A673 (cell line): ENCODE measurements around the gene RPL29. TPM values are rescaled to one million over a fixed set of nuclear protein-coding genes. Genes with fewer than 3 reads are reported as not detected.

Experiments used
- BruUV-seq: library from RNA; stranded (reverse); fragments of 400-500 nt; replicated peaks from 2 replicates; lab custom pipeline; 2021; lab: Mats Ljungman, UMichigan
- CTCF ChIA-PET: fragments of 300-600 bp; sonication (Branson Sonifier 250); formaldehyde crosslinking; loops from one replicate; lab custom pipeline; 2022; ENCODE audit warnings: antibody characterized with exemption; lab: Charles Lee
- POLR2A ChIA-PET: fragments of 300-600 bp; sonication (Branson Sonifier 250); formaldehyde crosslinking; loops from one replicate; lab custom pipeline; 2022; ENCODE audit warnings: antibody characterized with exemption; ENCODE audit not compliant: low non-redundant PET; lab: Charles Lee
- DNase-seq: peaks from one replicate; pipeline ENCODE4 v3.0.0-alpha.2; 2015; ENCODE audit warnings: low spot score
- H3K27ac ChIP-seq: fragments of 200-600 bp; sonication (generic); 2 replicates; pipeline ENCODE4 v1.5.1; 2016; ENCODE audit warnings: mixed run types, low read depth, mild to moderate bottlenecking, mixed read lengths, antibody characterized with exemption, low read length; ENCODE audit not compliant: poor library complexity, severe bottlenecking
- H3K27me3 ChIP-seq: fragments of 200-600 bp; sonication (generic); replicated peaks from 2 replicates; pipeline ENCODE4 v1.6.1; 2017; ENCODE audit warnings: mixed run types, low read depth, mild to moderate bottlenecking, mixed read lengths, antibody characterized with exemption, low read length; ENCODE audit not compliant: insufficient read depth, poor library complexity
- H3K36me3 ChIP-seq: fragments of 200-600 bp; sonication (generic); 2 replicates; pipeline ENCODE4 v1.6.1; 2016; ENCODE audit warnings: mixed run types, mild to moderate bottlenecking, mixed read lengths, antibody characterized with exemption, low read length; ENCODE audit not compliant: insufficient read depth, poor library complexity, severe bottlenecking
- H3K4me1 ChIP-seq: fragments of 200-600 bp; sonication (generic); 2 replicates; pipeline ENCODE4 v1.6.1; 2017; ENCODE audit warnings: mixed run types, mild to moderate bottlenecking, mixed read lengths, antibody characterized with exemption, low read length; ENCODE audit not compliant: insufficient read depth, poor library complexity, severe bottlenecking
- H3K4me3 ChIP-seq: fragments of 200-600 bp; sonication (generic); 2 replicates; pipeline ENCODE4 v1.5.1; 2016; ENCODE audit warnings: low read depth, mixed run types, mild to moderate bottlenecking, mixed read lengths, low read length; ENCODE audit not compliant: poor library complexity, severe bottlenecking
- H3K9me3 ChIP-seq: fragments of 200-600 bp; sonication (generic); 2 replicates; pipeline ENCODE4 v1.6.1; 2016; ENCODE audit warnings: mixed run types, low read depth, mild to moderate bottlenecking, mixed read lengths, antibody characterized with exemption, low read length; ENCODE audit not compliant: poor library complexity, severe bottlenecking
- CTCF ChIP-seq: fragments of 300-800, 200-600 bp; sonication (generic); conservative IDR thresholded peaks from 2 replicates; pipeline ENCODE4 v1.5.1; 2017; ENCODE audit warnings: low read depth, mild to moderate bottlenecking, antibody characterized with exemption, low read length, moderate library complexity, mixed read lengths
- EZH2 ChIP-seq: fragments of 200-600 bp; sonication (generic); IDR thresholded peaks from 2 replicates; pipeline ENCODE4 v1.6.1; 2017; ENCODE audit warnings: borderline replicate concordance, low read depth, mild to moderate bottlenecking, mixed read lengths, antibody characterized with exemption, low read length; ENCODE audit not compliant: poor library complexity, severe bottlenecking
- intact Hi-C: fragments of 100-400 bp; cut with micrococcal nuclease; formaldehyde crosslinking; loops from one replicate; pipeline ENCODE4 v1.10.0; 2022; ENCODE audit not compliant: unreplicated experiment
- total RNA-seq: library from RNA; stranded (reverse); gene quantifications from 2 replicates; pipeline ENCODE4 v1.2.3, GENCODE V29; 2021

Gene RPL29
- total RNA-seq, 1 experiment from 2014 or later, result 624 TPM

GRCh38 chr3:51945926-51946705 lies 49.6 kb downstream of the RPL29 start:
- Histone ChIP-seq H3K9me3 (no peaks in the 10 kb centered on the region), H3K4me1 (peaks cover 6% of the 10 kb centered on the region), H3K27me3 (no peaks in the 10 kb centered on the region), H3K4me3 (no peak overlapping the region), H3K36me3 (no peaks in the 10 kb centered on the region), H3K27ac (no peak overlapping the region)
- intact Hi-C loops, result no loop called here
- no peak for DNase-seq
- no peak for TF ChIP-seq CTCF
- TF ChIP-seq EZH2, result no peak
- ChIA-PET POLR2A (no interaction called here), CTCF (no interaction called here)
- no TSS peak for BruUV-seq

- H3K4me3 ChIP-seq, result no peak overlapping the region
- no peak for DNase-seq
- no peak overlapping the region for H3K27ac ChIP-seq
- peaks cover 6% of the 10 kb centered on the region for H3K4me1 ChIP-seq
- no TSS peak for BruUV-seq
- intact Hi-C loops, result no loop called here
- no peaks in the 10 kb centered on the region for H3K27me3 ChIP-seq
- no peak for TF ChIP-seq CTCF
- TF ChIP-seq EZH2, result no peak
- ChIA-PET CTCF (no interaction called here), POLR2A (no interaction called here)
- no peaks in the 10 kb centered on the region for H3K36me3 ChIP-seq
- H3K9me3 ChIP-seq, result no peaks in the 10 kb centered on the region
Observed at GRCh38 chr3:51945031-51945840, 50.5 kb downstream of the RPL29 start.

DNA sequence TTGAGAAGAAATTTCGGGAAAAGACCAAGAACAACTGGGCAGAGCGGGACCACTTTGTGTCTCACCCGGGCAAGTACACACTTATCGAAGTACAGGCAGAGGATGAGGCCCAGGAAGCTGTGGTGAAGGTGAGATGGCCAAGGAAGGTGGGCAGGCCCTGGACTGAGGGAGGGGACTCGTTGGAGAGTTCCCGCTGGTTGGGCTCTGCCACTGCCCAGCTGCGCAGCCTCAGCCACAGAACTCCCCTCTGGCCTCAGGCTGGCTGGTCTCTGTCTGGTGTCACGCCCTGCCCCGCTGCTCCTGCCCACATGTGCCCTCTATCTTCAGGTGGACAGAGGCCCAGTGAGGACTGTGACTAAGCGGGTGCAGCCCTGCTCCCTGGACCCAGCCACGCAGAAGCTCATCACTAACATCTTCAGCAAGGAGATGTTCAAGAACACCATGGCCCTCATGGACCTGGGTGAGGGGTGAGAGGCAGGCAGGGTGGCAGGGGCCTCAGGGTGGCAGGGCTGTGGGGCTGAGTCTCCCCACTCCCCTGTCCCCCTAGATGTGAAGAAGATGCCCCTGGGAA lies 51.2 kb downstream of the RPL29 start:
- Histone ChIP-seq H3K36me3 (no peaks in the 10 kb centered on the region), H3K4me3 (no peak overlapping the region), H3K27me3 (no peaks in the 10 kb centered on the region), H3K9me3 (no peaks in the 10 kb centered on the region), H3K4me1 (peaks cover 6% of the 10 kb centered on the region), H3K27ac (no peak overlapping the region)
- TF ChIP-seq EZH2 (no peak), CTCF (no peak)
- DNase-seq, result no peak
- intact Hi-C loops, result no loop called here
- ChIA-PET POLR2A (no interaction called here), CTCF (no interaction called here)
- BruUV-seq, result no TSS peak

Other genes with a start within 250 kb of the RPL29 start
- not detected in 2 replicates for gene IQCF6, start 216.7 kb downstream of the RPL29 start, total RNA-seq
- not detected in 2 replicates for gene IQCF2, start 134.3 kb downstream of the RPL29 start, total RNA-seq
- gene IQCF5, start 120.3 kb downstream of the RPL29 start, total RNA-seq, result not detected in 2 replicates
- not detected in 2 replicates for gene IQCF1, start 92.5 kb downstream of the RPL29 start, total RNA-seq
- gene RRP9, start 54.0 kb downstream of the RPL29 start, total RNA-seq, result 25.9 and 32.3 TPM in 2 replicates
- 3.4 and 4.0 TPM in 2 replicates for gene PARP3, start 53.5 kb downstream of the RPL29 start, total RNA-seq
- gene GPR62, start 40.5 kb downstream of the RPL29 start, total RNA-seq, result not detected in 2 replicates
- gene PCBP4, start 28.4 kb downstream of the RPL29 start, total RNA-seq, result 5.3 and 8.1 TPM in 2 replicates
- gene ABHD14B, start 21.8 kb downstream of the RPL29 start, total RNA-seq, result 7.3 and 11.4 TPM in 2 replicates
- gene ABHD14A, start 20.8 kb downstream of the RPL29 start, total RNA-seq, result 3.7 and 5.6 TPM in 2 replicates
- 6.4 and 9.3 TPM in 2 replicates for gene ACY1, start 12.4 kb downstream of the RPL29 start, total RNA-seq
- gene DUSP7, start 60.7 kb upstream of the RPL29 start, total RNA-seq, result 17.2 and 20.1 TPM in 2 replicates
- 16.1 and 17.8 TPM in 2 replicates for gene POC1A, start 158.5 kb upstream of the RPL29 start, total RNA-seq
- gene ALAS1, start 202.3 kb upstream of the RPL29 start, total RNA-seq, result 52.2 and 58.6 TPM in 2 replicates
- gene TLR9, start 229.8 kb upstream of the RPL29 start, total RNA-seq, result not detected in 2 replicates
- 18.3 and 21.0 TPM in 2 replicates for gene TWF2, start 243.3 kb upstream of the RPL29 start, total RNA-seq
- gene PPM1M, start 249.9 kb upstream of the RPL29 start, total RNA-seq, result 3.6 and 5.8 TPM in 2 replicates